Lower leg skin (tissue), 4 donors: Measurements from ENCODE around the gene SUGCT. TPM values are rescaled to one million over a fixed set of nuclear protein-coding genes. Genes with fewer than 3 reads are reported as not detected.

Source experiments
- DNase-seq, 2 donors: peaks; one replicate each; pipeline ENCODE4 v3.0.0-alpha.2; 2019; ENCODE audit warnings: low spot score in 2 of 2
- H3K4me3 ChIP-seq: fragments of 200-600 bp; sonication (generic); 2 replicates; pipeline ENCODE4 v1.5.1; 2017; ENCODE audit warnings: mild to moderate bottlenecking, low read depth; ENCODE audit not compliant: poor library complexity, severe bottlenecking
- CTCF ChIP-seq, 3 donors: fragments of 450-650 bp; IDR thresholded peaks; one replicate each; pipeline ENCODE4 v1.5.1; 2016; ENCODE audit warnings: antibody characterized with exemption in 3 of 3, mild to moderate bottlenecking in 3 of 3, moderate library complexity in 2 of 3
- POLR2A ChIP-seq, 2 donors: fragments of 450-650 bp; IDR thresholded peaks; one replicate each; pipeline ENCODE4 v1.6.1; 2016 to 2017; ENCODE audit warnings: antibody characterized with exemption in 2 of 2, mild to moderate bottlenecking in 1 of 2, moderate library complexity in 1 of 2
- WGBS, 2 donors: methylation state at CpG; one replicate each; pipeline ENCODE4 v1.1.5; 2018; 5-methylcytosine and 5-hydroxymethylcytosine counted together
- intact Hi-C: fragments of 100-400 bp; cut with DNase I; formaldehyde crosslinking; loops from one replicate; pipeline ENCODE4 v1.15.0; 2023; ENCODE audit warnings: low total_unique reads
- total RNA-seq, 4 donors: library from RNA; depleted of rRNA; stranded (reverse); fragments of >200 nt; gene quantifications; one replicate each; pipeline ENCODE4 v1.1.0, GENCODE V29; 2016

SUGCT gene
- total RNA-seq, 4 donors from 2014 or later: 0.49 to 1.6 (median 0.59) TPM; not detected in 1

GRCh38 chr7:40545739-40546138 is 410.9 kb downstream of the SUGCT start:
- TF ChIP-seq CTCF (IDR thresholded peaks at IDR 0.05) (no peak), POLR2A (IDR thresholded peaks at IDR 0.05) (no peak)
- intact Hi-C loops: no loop called here
- DNase-seq: no peak
- H3K4me3 ChIP-seq: no peak overlapping the region

- H3K4me3 ChIP-seq: no peak overlapping the region
- intact Hi-C loops: no loop called here
- no peak for DNase-seq
- no peak for TF ChIP-seq CTCF (IDR thresholded peaks at IDR 0.05)
- no peak for TF ChIP-seq POLR2A (IDR thresholded peaks at IDR 0.05)
- 89 to 94% methylated on average over 6 of the region's 6 CpGs for WGBS, 2 donors
Observed at GRCh38 chr7:40546616-40547501, 412.1 kb downstream of the SUGCT start.

- TF ChIP-seq CTCF (IDR thresholded peaks at IDR 0.05) (no peak), POLR2A (IDR thresholded peaks at IDR 0.05) (no peak)
- DNase-seq: no peak
- intact Hi-C loops: no loop called here
- WGBS, 2 donors: 81 to 82% methylated on average over 2 of the region's 2 CpGs
- no peak overlapping the region for H3K4me3 ChIP-seq
Observed at GRCh38 chr7:40549372-40550039, 414.7 kb downstream of the SUGCT start.

GRCh38 chr7:40551685-40552576 is 417.1 kb downstream of the SUGCT start:
- intact Hi-C loops: no loop called here
- DNase-seq: no peak
- TF ChIP-seq POLR2A (IDR thresholded peaks at IDR 0.05) (no peak), CTCF (IDR thresholded peaks at IDR 0.05) (no peak)
- 64 to 70% methylated on average over 8 of the region's 8 CpGs for WGBS, 2 donors
- H3K4me3 ChIP-seq: no peak overlapping the region

GRCh38 chr7:40560672-40561071 is 425.9 kb downstream of the SUGCT start:
- DNase-seq: no peak
- WGBS, 2 donors: 91 to 92% methylated on average over 1 of the region's 1 CpG

More at GRCh38 chr7:40560672-40561071, 425.9 kb downstream of the SUGCT start:
- H3K4me3 ChIP-seq: no peak overlapping the region
- intact Hi-C loops: no loop called here
- TF ChIP-seq POLR2A (IDR thresholded peaks at IDR 0.05) (no peak), CTCF (IDR thresholded peaks at IDR 0.05) (no peak)
